K562 (cell line): ENCODE measurements around the gene RSPH9. TPM values are rescaled to one million over a fixed set of nuclear protein-coding genes. Genes with fewer than 3 reads are reported as not detected.
A peak's percentile ranks its signal among the peaks of the same experiment; 100 is the strongest.

Experiments
- ATAC-seq: fragments of 200-7000 bp; cut with Tn5 transposase; 3 replicates; pipeline ENCODE4 v1.9.1; 2020; ENCODE audit warnings: moderate library complexity
- BruUV-seq: library from RNA; stranded (reverse); fragments of 400-500 nt; replicated peaks from 2 replicates; lab custom pipeline; 2021; lab: Mats Ljungman, UMichigan
- CTCF ChIA-PET: fragments of 300-600 bp; formaldehyde crosslinking; extraction: SDS; loops from one replicate; lab custom pipeline; 2021; ENCODE audit warnings: low intra/inter-chr PET ratio; lab: Yijun Ruan, JAX
- POLR2A ChIA-PET: fragments of 300-600, 350-650 bp; sonication (Branson Sonifier 250); formaldehyde crosslinking; extraction: SDS; loops from one replicate; lab custom pipeline; 2021; ENCODE audit warnings: antibody characterized with exemption, inconsistent platforms; lab: Yijun Ruan, JAX
- DNase-seq, 4 experiments: peaks; one replicate each; pipeline versions ENCODE4 v3.0.0 to v3.0.0-alpha.2; 2011 to 2018; ENCODE audit warnings: low spot score in 3 of 4, mixed read lengths in 3 of 4; ENCODE audit errors: extremely low read depth in 1 of 4
- FAIRE-seq: peaks from 2 replicates; lab custom pipeline; 2011; peaks lifted over from hg19 to GRCh38; lab: Jason Lieb, UNC
- H2AFZ ChIP-seq: 2 replicates; pipeline ENCODE4 v1.6.0; 2011; ENCODE audit warnings: low read depth, low read length, control low read depth, inconsistent platforms
- H3K27ac ChIP-seq: fragments of 200-600 bp; 3 replicates; pipeline ENCODE4 v1.8.0; 2011; ENCODE audit warnings: low read depth, mild to moderate bottlenecking, control low read depth, inconsistent platforms, low read length, moderate library complexity, mixed read lengths; ENCODE audit errors: extremely low read depth
- H3K27me3 ChIP-seq, 2 experiments: fragments of 300-600 bp in 1 of 2; 2 replicates in 1 of 2; 3 replicates in 1 of 2; pipeline versions ENCODE4 v1.6.0 to v1.8.0; 2011; ENCODE audit warnings: inconsistent platforms in 2 of 2, low read length in 2 of 2, mild to moderate bottlenecking in 1 of 2, mixed read lengths in 1 of 2, moderate library complexity in 1 of 2; ENCODE audit not compliant: control insufficient read depth in 2 of 2, insufficient read depth in 2 of 2
- H3K36me3 ChIP-seq: fragments of 300-600 bp; 3 replicates; pipeline ENCODE4 v1.8.0; 2011; ENCODE audit warnings: mild to moderate bottlenecking, low read length, inconsistent platforms; ENCODE audit not compliant: control insufficient read depth, insufficient read depth
- H3K4me1 ChIP-seq, 2 experiments: fragments of 200-600 bp in 1 of 2; replicated peaks in 1 of 2; 2 replicates in 1 of 2; 3 replicates in 1 of 2; pipeline versions ENCODE4 v1.5.1 to v1.8.0; 2011; ENCODE audit warnings: inconsistent platforms in 2 of 2, low read length in 2 of 2, mild to moderate bottlenecking in 1 of 2, mixed read lengths in 1 of 2, moderate library complexity in 1 of 2; ENCODE audit not compliant: control insufficient read depth in 2 of 2, insufficient read depth in 2 of 2
- H3K4me2 ChIP-seq: 2 replicates; pipeline ENCODE4 v1.6.1; 2011; ENCODE audit warnings: low read length, control low read depth, inconsistent platforms, mixed read lengths; ENCODE audit not compliant: insufficient read depth
- H3K4me3 ChIP-seq: fragments of 200-600 bp; sonication (generic), shearing (Covaris generic); 2 replicates; pipeline ENCODE4 v1.5.1; 2016; ENCODE audit warnings: control low read depth, inconsistent platforms
- H3K79me2 ChIP-seq: fragments of 200-600 bp; 3 replicates; pipeline ENCODE4 v1.8.0; 2011; ENCODE audit warnings: low read length, inconsistent platforms; ENCODE audit not compliant: control insufficient read depth, insufficient read depth
- H3K9ac ChIP-seq, 2 experiments: 2 replicates each; pipeline versions ENCODE4 v1.6.0 to v1.6.1; 2011; ENCODE audit warnings: low read depth in 2 of 2, low read length in 2 of 2, control low read depth in 1 of 2, inconsistent platforms in 1 of 2, mild to moderate bottlenecking in 1 of 2, mixed read lengths in 1 of 2; ENCODE audit not compliant: insufficient read depth in 1 of 2
- H3K9me1 ChIP-seq: one replicate; pipeline ENCODE4 v1.6.0; 2011; ENCODE audit warnings: inconsistent platforms, mild to moderate bottlenecking, low read length, moderate library complexity; ENCODE audit not compliant: control insufficient read depth, insufficient read depth
- H3K9me3 ChIP-seq: replicated peaks from 2 replicates; pipeline ENCODE4 v1.5.1; 2011; ENCODE audit warnings: low read depth, low read length, inconsistent platforms; ENCODE audit not compliant: control insufficient read depth, insufficient read depth
- H4K20me1 ChIP-seq: replicated peaks from 2 replicates; pipeline ENCODE4 v1.6.1; 2011; ENCODE audit warnings: low read length, inconsistent platforms, mixed read lengths; ENCODE audit not compliant: control insufficient read depth, insufficient read depth
- HNRNPK ChIP-seq: fragments of 200-400 bp; formaldehyde crosslinking; IDR thresholded peaks from one replicate; pipeline ENCODE4 v1.6.1; 2018; ENCODE audit warnings: mild to moderate bottlenecking, low read depth, low read length; ENCODE audit not compliant: poor library complexity, severe bottlenecking
- SAFB2 ChIP-seq: fragments of 200-400 bp; formaldehyde crosslinking; IDR thresholded peaks from 2 replicates; pipeline ENCODE4 v1.6.1; 2018; ENCODE audit warnings: borderline replicate concordance, low read length, low read depth, moderate library complexity; ENCODE audit not compliant: severe bottlenecking
- WGBS: fragments of 100-300 bp; shearing (Covaris generic); methylation state at CpG from one replicate; pipeline ENCODE4 v1.1.6; 2016; ENCODE audit warnings: low coverage, mixed read lengths; ENCODE audit not compliant: insufficient coverage; ENCODE audit errors: missing lambda C conversion rate; 5-methylcytosine and 5-hydroxymethylcytosine counted together
- in situ Hi-C: fragments of 300-500 bp; cut with MboI; formaldehyde crosslinking; loops from 4 replicates; pipeline ENCODE4 v1.15.0; 2018; ENCODE audit warnings: inconsistent platforms, mixed read lengths
- intact Hi-C: fragments of 100-400 bp; cut with micrococcal nuclease; formaldehyde crosslinking; loops from 2 replicates; pipeline ENCODE4 v1.14.2; 2022
- polyA plus RNA-seq, 8 experiments: library from polyadenylated mRNA; depleted of rRNA in 4 of 8; stranded (reverse) in 5 of 8; unstranded in 3 of 8; fragments of >200 nt; fragmentation: Nextera tagmentation in 2 of 8; fragmentation: Illumina TruSeq in 1 of 8; extraction: Ambion mirVana in 2 of 8; extraction: Trizol in 1 of 8; gene quantifications; 2 replicates each; pipeline versions ENCODE4 v1.2.1 to v1.2.3, GENCODE V29; 2011 to 2014; ENCODE audit warnings: inconsistent platforms in 1 of 8, missing spikeins in 1 of 8
- total RNA-seq, 7 experiments: library from RNA; depleted of rRNA in 6 of 7; stranded (reverse); fragments of >200 nt in 6 of 7; fragmentation: Illumina TruSeq in 2 of 7; extraction: Trizol in 2 of 7; gene quantifications; 2 replicates each; pipeline versions ENCODE4 v1.2.1 to v1.2.3, GENCODE V29; 2011 to 2021; ENCODE audit warnings: low replicate concordance in 1 of 7
- TF ChIP-seq, protein P1 (sequence below), 2 experiments: IDR thresholded peaks; 2 replicates each; pipeline ENCODE4 v1.6.1; 2011; ENCODE audit warnings: borderline replicate concordance in 1 of 2, control low read depth in 1 of 2, low read depth in 1 of 2, low read length in 1 of 2, mild to moderate bottlenecking in 1 of 2, mixed read lengths in 1 of 2, moderate library complexity in 1 of 2; ENCODE audit not compliant: insufficient read depth in 1 of 2, insufficient read length in 1 of 2, poor library complexity in 1 of 2, severe bottlenecking in 1 of 2; ENCODE audit errors: extremely low read depth in 1 of 2

The RSPH9 gene
- total and polyA plus RNA-seq, 9 of the 15 experiments (the other 6 are each of a cell fraction or from before 2014, with no cell fraction given), result 0.05 to 0.60 (median 0.39) TPM; not detected in 6

- TF ChIP-seq SAFB2, result no peak
Measured at GRCh38 chr6:43604174-43604573, 40.7 kb upstream of the RSPH9 start (continued).

GRCh38 chr6:43606019-43606418 is 38.8 kb upstream of the RSPH9 start:
- CTCF ChIA-PET, result no interaction called here

More at GRCh38 chr6:43606019-43606418, 38.8 kb upstream of the RSPH9 start:
- no peak for ATAC-seq
- POLR2A ChIA-PET, result interaction anchor here (1.0 to 6.5 kb wide), 5 partner anchors 7 to 23 kb away, joined by 3 to 51 read pairs (median 4); partner anchors contain the start of gene GTPBP2
- no peak for DNase-seq
- Histone ChIP-seq H3K9me1 (no peaks in the 10 kb centered on the region), H4K20me1 (no peaks in the 10 kb centered on the region), H3K9me3 (no peaks in the 10 kb centered on the region), H3K27ac (no peak overlapping the region), H3K4me1 (peaks cover 3 to 14% of the 10 kb centered on the region in 2 experiments; a peak in 4 of 5 replicates), H2AFZ (no peak overlapping the region), H3K9ac (no peak overlapping the region), H3K79me2 (no peaks in the 10 kb centered on the region), H3K4me3 (no peak overlapping the region), H3K27me3 (no peaks in the 10 kb centered on the region), H3K36me3 (peaks cover 80% of the 10 kb centered on the region), H3K4me2 (no peak overlapping the region)
- in situ Hi-C loops (no loop called here), intact Hi-C loops (no loop called here)
- BruUV-seq, result no TSS peak
- TF ChIP-seq, protein P1, sequence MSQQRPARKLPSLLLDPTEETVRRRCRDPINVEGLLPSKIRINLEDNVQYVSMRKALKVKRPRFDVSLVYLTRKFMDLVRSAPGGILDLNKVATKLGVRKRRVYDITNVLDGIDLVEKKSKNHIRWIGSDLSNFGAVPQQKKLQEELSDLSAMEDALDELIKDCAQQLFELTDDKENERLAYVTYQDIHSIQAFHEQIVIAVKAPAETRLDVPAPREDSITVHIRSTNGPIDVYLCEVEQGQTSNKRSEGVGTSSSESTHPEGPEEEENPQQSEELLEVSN (IDR thresholded peaks at IDR 0.05; ENCODE audit: borderline replicate concordance in 1 of 2, extremely low read depth in 1 of 2, insufficient read depth in 1 of 2, insufficient read length in 1 of 2, low read depth in 1 of 2, low read length in 1 of 2, poor library complexity in 1 of 2, severe bottlenecking in 1 of 2), result no peak
- peak; percentile 53 for TF ChIP-seq HNRNPK
- no peak for FAIRE-seq
- WGBS, result 96% methylated on average over 2 of the region's 2 CpGs
